GM12891 (cell line): ENCODE data around the gene OR13F1. TPM values are rescaled to one million over a fixed set of nuclear protein-coding genes. Genes with fewer than 3 reads are reported as not detected.
"Not testable (repeated sequence)": the region's sequence is repeated elsewhere in the genome, so short reads cannot be mapped to it uniquely, and the experiment has no call there.

ENCODE experiments used
- DNase-seq: peaks from one replicate; pipeline ENCODE4 v3.0.0; 2011; ENCODE audit warnings: low spot score; ENCODE audit not compliant: insufficient read length
- FAIRE-seq: peaks from 2 replicates; lab custom pipeline; 2011; peaks lifted over from hg19 to GRCh38; lab: Jason Lieb, UNC
- PAX5 ChIP-seq: IDR thresholded peaks from 2 replicates; pipeline ENCODE4 v1.6.1; 2011; ENCODE audit warnings: low read length, moderate library complexity, mild to moderate bottlenecking; ENCODE audit not compliant: insufficient read depth, severe bottlenecking
- POLR2A ChIP-seq: IDR thresholded peaks from 2 replicates; pipeline ENCODE4 v1.6.1; 2011; ENCODE audit warnings: low read depth, low read length, control low read depth
- POLR2AphosphoS5 ChIP-seq: IDR thresholded peaks from 2 replicates; pipeline ENCODE4 v1.6.1; 2011; ENCODE audit warnings: low read depth, low read length, control low read depth
- POU2F2 ChIP-seq: IDR thresholded peaks from 2 replicates; pipeline ENCODE4 v1.6.1; 2011; ENCODE audit warnings: low read depth, mild to moderate bottlenecking, control low read depth, low read length, moderate library complexity
- SPI1 ChIP-seq: IDR thresholded peaks from 2 replicates; pipeline ENCODE4 v1.6.1; 2011; ENCODE audit warnings: low read depth, low read length, control low read depth
- TAF1 ChIP-seq: IDR thresholded peaks from 2 replicates; pipeline ENCODE4 v1.6.1; 2011; ENCODE audit warnings: low read depth, low read length, control low read depth
- polyA plus RNA-seq: library from polyadenylated mRNA; unstranded; fragments of >200 nt; gene quantifications from one replicate; pipeline ENCODE4 v1.2.1, GENCODE V29; 2012; ENCODE audit warnings: low read depth, missing spikeins, inconsistent platforms; ENCODE audit not compliant: missing spikeins

Gene OR13F1
- not detected for polyA plus RNA-seq

- FAIRE-seq (no peak), DNase-seq (no peak)
- TF ChIP-seq POU2F2 (no peak), POLR2AphosphoS5 (no peak), PAX5 (no peak), TAF1 (no peak), SPI1 (no peak), POLR2A (no peak)
These were observed at the start of gene OR13F1 for GRCh38 chr9:104503963-104504362. OR13F1 (plus strand) TSS chr9:104504263; CDS start chr9:104504263, 0 bp downstream.

- DNase-seq, result no peak
- FAIRE-seq, result no peak
- TF ChIP-seq POU2F2 (no peak), POLR2A (no peak), TAF1 (no peak), PAX5 (no peak), SPI1 (no peak), POLR2AphosphoS5 (no peak)
These were observed 47.2 kb upstream of the OR13F1 start for GRCh38 chr9:104456831-104457230.

GRCh38 chr9:104463864-104464263, 40.2 kb upstream of the OR13F1 start:
- TF ChIP-seq POLR2A (no peak), TAF1 (no peak), SPI1 (no peak), PAX5 (no peak), POLR2AphosphoS5 (no peak), POU2F2 (no peak)
- DNase-seq, result no peak
- no peak for FAIRE-seq

- no peak for TF ChIP-seq POLR2AphosphoS5
- no peak for TF ChIP-seq PAX5
- TF ChIP-seq POLR2A, result no peak
- TF ChIP-seq TAF1, result no peak
- no peak for TF ChIP-seq POU2F2
- no peak for TF ChIP-seq SPI1
- FAIRE-seq, result no peak
- no peak for DNase-seq
These were observed 35.8 kb upstream of the OR13F1 start for GRCh38 chr9:104468261-104468660.

GRCh38 chr9:104482921-104483570, 21.0 kb upstream of the OR13F1 start:
- TF ChIP-seq POU2F2, result no peak
- no peak for TF ChIP-seq POLR2AphosphoS5
- no peak for TF ChIP-seq TAF1
- FAIRE-seq (no peak), DNase-seq (no peak)

- FAIRE-seq (no peak), DNase-seq (no peak)
- no peak for TF ChIP-seq POU2F2
- TF ChIP-seq POLR2A, result no peak
- TF ChIP-seq PAX5, result no peak
- no peak for TF ChIP-seq TAF1
- TF ChIP-seq POLR2AphosphoS5, result no peak
- no peak for TF ChIP-seq SPI1
These were observed 19.0 kb upstream of the OR13F1 start for GRCh38 chr9:104485014-104485413.

GRCh38 chr9:104494808-104495207, 9.3 kb upstream of the OR13F1 start:
- FAIRE-seq, result no peak
- TF ChIP-seq SPI1, result no peak
- TF ChIP-seq TAF1, result no peak
- no peak for TF ChIP-seq POU2F2
- no peak for TF ChIP-seq POLR2A
- TF ChIP-seq PAX5, result no peak
- TF ChIP-seq POLR2AphosphoS5, result no peak

GRCh38 chr9:104503440-104503839, 623 bp upstream of the OR13F1 start:
- DNase-seq (no peak), FAIRE-seq (no peak)
- TF ChIP-seq POLR2A (no peak), TAF1 (no peak)

More at GRCh38 chr9:104494808-104495207, 9.3 kb upstream of the OR13F1 start:
- no peak for DNase-seq

GRCh38 chr9:104506565-104506964, 2.5 kb downstream of the OR13F1 start:
- DNase-seq, result no peak
- no peak for TF ChIP-seq TAF1
- TF ChIP-seq POU2F2, result no peak
- TF ChIP-seq PAX5, result no peak
- TF ChIP-seq POLR2A, result no peak
- TF ChIP-seq SPI1, result no peak
- no peak for TF ChIP-seq POLR2AphosphoS5
- FAIRE-seq, result no peak

- FAIRE-seq (no peak), DNase-seq (no peak)
- TF ChIP-seq TAF1, result no peak
- TF ChIP-seq POLR2A, result no peak
These were observed 10.8 kb downstream of the OR13F1 start for GRCh38 chr9:104514901-104515300.

GRCh38 chr9:104520241-104520640, 16.2 kb downstream of the OR13F1 start:
- not testable (repeated sequence) for DNase-seq, FAIRE-seq
